Measurements from ENCODE around the gene WDR18.
"Not testable (repeated sequence)": the region's sequence is repeated elsewhere in the genome, so short reads cannot be mapped to it uniquely, and the experiment has no call there.

The WDR18 gene

GRCh38 chr19:1019980-1020867 lies 36.1 kb downstream of the WDR18 start:
- DNase-seq (ENCODE audit: low spot score), result no peak

GRCh38 chr19:1020868-1021425 lies 36.8 kb downstream of the WDR18 start, which contains the start of gene TMEM259:
TSS of gene TMEM259 (minus strand) at chr19:1021123. CDS start at chr19:1020996, 127 bp downstream.
- peak; percentile 94 for DNase-seq (ENCODE audit: low spot score)

DNA sequence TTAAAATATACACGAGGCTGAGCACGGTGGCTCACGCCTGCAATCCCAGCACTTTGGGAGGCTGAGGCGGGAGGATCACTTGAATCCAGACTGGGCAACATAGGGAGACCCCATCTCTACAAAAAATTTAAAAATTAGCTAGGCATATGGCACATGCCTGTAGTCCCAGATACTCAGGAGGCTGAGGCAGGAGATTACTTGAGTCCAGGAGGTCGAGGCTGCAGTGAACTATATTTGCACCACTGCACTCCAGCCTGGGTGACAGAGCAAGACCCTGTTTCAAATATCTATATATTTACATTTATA lies 39.7 kb downstream of the WDR18 start:
- not testable (repeated sequence) for DNase-seq (ENCODE audit: low spot score)

- not testable (repeated sequence) for DNase-seq (ENCODE audit: low spot score)
Observed at GRCh38 chr19:1025080-1025479, 40.9 kb downstream of the WDR18 start.

DNA sequence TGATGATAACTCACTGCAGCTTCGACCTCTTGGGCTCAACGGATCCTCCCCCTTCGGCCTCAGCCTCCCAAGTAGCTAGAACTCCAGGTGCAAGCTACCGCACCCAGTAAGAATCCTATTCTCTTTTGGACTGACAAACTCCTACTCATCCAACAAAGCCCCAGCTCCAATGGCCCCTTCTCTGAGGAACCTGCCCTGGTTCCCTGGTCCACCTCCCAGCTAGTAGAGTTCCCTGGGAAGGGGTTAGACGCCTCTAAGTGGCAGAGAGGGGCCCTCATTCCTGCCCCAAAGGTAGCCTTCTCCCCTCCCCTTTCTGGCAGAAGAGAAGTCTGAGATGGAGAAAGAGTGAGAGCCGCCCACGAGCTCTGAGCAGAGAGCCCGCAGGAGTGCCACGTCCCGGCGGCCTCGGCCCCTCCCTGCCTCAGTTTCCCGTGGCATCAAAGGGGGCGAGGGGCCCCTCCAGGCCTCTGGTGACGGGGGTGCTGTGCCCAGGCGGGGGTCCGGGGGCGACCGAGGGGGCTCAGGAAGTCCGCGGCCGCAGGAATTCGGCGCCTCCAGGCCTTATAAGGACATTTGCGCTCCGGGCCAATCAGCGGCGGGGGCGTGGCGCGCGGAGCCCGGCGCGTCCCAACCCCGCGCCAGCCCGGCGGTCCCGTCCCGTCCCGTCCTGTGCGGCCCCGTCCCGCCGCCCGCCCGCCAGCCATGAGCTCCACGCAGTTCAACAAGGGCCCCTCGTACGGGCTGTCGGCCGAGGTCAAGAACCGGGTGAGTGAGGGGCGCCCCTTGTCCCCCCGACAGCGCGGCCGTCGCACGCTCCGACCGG lies 42.0 kb downstream of the WDR18 start, which contains the start of gene CNN2:
Gene CNN2, plus strand, starts transcription at position 649 of the 823 bp plus-strand sequence. Its CDS starts 54 bp downstream, at position 703.
- DNase-seq (ENCODE audit: low spot score), result peak; percentile 72

DNA sequence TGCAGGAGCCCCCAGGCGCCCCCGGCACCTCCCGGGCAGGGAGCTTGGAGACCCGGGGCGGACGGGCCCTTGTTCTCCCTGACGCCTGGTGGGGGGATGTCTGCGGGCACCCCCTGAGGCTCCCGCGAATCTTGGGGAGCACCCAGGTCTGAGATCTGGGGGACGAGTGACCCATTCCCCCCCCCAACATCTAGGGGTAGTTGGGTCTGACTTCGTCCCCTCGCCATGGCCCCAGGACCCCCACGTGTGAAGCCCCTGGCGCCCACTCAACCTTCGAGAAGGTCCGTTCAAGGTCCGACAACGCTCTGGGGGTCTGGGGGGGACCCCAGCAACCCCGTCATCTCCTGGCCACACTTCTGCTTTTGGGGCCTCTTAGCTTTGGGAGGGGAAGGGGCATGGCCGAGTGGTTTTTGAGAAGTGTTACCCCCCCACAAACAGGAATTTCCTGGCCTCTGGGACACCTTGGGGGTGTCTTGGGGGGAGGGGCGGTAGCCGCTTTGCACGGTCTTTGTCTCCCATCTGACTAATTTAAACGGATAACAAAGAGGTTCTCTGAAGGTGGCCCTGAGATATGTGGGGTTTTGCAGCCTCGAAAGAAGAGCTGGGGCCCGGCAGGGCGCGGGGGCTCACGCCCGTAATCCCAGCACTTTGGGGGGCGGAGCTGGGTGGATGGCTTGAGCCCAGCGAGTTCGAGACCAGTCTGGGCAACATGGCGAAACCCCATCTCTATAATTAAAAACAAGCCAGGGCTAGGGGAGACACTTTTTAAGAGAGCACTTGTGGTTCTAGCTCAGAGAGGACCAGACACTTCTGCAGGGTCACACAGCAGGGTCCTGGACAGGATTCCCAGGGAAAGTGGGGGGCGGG lies 42.9 kb downstream of the WDR18 start:
- DNase-seq (ENCODE audit: low spot score), result no peak

DNA sequence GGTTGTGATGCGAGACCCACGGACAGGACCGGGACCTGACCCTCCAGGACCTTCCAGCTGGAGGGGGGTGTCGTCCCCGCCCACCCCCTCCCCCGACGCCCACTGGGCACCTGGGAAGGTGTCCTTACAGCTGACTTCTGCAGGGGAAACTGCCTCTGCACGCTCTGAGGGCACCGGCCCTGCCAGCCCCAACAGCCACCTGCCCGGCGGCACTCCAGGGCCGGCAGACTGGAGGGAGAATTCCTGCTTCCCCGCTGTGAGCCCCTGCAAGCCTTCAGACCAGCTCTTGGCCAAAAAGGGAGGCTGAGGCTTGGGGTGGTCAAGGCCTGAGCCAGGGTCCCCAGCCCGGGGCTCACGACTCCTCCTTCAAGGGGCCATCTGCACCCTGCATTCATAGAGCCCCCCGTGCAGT lies 43.5 kb downstream of the WDR18 start:
- no peak for DNase-seq (ENCODE audit: low spot score)

DNA sequence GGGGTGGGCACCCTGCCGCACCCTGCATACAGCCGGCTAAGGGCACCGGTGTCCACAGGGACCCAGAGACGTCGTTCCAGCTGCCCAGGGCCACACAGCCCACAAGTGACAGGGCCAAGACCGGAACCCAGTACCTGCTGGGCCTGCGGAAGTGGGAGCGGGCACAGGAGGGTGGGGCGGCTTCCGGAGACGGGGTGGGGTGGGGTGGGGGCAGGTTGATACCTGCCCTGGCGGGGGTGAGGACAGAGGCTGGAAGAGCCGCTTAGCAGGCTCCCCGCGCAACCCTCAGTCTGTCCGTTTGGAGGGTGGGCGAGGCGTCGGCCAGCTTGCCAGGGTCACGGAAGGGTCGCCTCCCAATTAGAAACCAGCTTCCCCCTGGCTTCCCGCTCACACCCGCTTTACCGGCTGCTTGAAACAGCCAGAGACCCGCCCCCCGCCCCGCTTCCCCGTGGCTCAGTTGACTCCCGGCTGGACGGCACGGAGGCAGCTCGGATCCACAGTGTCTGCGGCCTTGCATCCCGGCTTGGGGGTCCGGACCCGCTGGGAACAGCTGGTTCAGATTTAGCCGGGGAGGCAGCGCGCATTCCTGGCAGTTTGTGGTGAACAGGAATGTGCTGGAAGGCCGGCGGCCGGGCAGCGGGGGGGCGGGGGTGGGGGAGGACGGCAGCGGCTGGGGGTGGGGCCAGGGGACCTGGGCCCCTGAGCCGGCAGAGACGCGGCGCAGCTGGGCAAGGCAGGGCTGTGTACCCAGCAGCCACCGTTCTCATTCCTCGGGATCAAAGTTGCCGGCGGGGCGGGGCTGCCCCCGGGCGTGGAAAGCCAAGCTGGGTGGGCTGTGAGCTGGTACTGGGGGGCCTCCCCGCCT lies 44.1 kb downstream of the WDR18 start:
- no peak for DNase-seq (ENCODE audit: low spot score)

- DNase-seq (ENCODE audit: low spot score), result no peak
Observed at GRCh38 chr19:1032264-1032867, 48.2 kb downstream of the WDR18 start.

- DNase-seq (ENCODE audit: low spot score), result no peak
Observed at GRCh38 chr19:1035998-1036621, 52.0 kb downstream of the WDR18 start.

GRCh38 chr19:1037621-1038064 lies 53.5 kb downstream of the WDR18 start:
- DNase-seq (ENCODE audit: low spot score), result no peak

DNA sequence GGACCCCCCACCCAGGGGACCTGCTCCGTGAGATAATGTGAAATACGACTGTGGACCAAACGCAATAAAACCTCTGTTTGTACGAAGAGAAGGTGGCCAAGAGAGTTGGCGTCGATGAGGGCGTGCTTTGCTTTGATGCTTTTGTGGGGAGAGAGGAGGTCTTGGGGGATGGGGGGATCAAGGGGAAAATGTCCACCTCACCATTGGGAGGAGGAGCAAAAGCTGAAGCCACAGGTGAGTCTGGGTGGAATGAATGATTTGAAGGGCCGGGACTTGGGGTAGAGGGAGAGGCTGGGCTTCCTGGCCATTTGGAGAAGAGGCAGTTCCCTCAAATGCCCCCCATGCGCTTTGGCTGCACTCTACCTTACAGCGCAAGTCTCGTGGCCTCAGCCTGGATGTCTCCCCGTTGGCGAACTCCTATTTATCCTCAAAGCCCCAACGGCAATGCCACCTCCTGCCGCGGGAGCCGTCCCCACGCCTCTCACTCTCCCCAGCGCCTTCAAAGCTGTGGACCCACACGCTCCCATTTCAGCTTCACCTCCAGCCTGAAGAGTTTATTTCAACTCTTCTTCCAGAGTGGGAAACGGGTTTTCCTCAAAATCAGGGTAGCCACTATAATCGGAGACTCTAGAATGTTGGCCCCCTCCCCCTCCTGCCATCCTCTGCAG lies 55.0 kb downstream of the WDR18 start:
- no peak for DNase-seq (ENCODE audit: low spot score)

GRCh38 chr19:1039646-1040475 lies 55.7 kb downstream of the WDR18 start, which contains the start of gene ABCA7:
TSS of gene ABCA7 (plus strand) at chr19:1040107. CDS start at chr19:1041362, 1,255 bp downstream.
- peak; percentile 94 for DNase-seq (ENCODE audit: low spot score)

GRCh38 chr19:1040476-1041271 lies 56.5 kb downstream of the WDR18 start:
- peak; percentile 84 for DNase-seq (ENCODE audit: low spot score)

GRCh38 chr19:1041272-1041834 lies 57.2 kb downstream of the WDR18 start:
- no peak for DNase-seq (ENCODE audit: low spot score)

DNA sequence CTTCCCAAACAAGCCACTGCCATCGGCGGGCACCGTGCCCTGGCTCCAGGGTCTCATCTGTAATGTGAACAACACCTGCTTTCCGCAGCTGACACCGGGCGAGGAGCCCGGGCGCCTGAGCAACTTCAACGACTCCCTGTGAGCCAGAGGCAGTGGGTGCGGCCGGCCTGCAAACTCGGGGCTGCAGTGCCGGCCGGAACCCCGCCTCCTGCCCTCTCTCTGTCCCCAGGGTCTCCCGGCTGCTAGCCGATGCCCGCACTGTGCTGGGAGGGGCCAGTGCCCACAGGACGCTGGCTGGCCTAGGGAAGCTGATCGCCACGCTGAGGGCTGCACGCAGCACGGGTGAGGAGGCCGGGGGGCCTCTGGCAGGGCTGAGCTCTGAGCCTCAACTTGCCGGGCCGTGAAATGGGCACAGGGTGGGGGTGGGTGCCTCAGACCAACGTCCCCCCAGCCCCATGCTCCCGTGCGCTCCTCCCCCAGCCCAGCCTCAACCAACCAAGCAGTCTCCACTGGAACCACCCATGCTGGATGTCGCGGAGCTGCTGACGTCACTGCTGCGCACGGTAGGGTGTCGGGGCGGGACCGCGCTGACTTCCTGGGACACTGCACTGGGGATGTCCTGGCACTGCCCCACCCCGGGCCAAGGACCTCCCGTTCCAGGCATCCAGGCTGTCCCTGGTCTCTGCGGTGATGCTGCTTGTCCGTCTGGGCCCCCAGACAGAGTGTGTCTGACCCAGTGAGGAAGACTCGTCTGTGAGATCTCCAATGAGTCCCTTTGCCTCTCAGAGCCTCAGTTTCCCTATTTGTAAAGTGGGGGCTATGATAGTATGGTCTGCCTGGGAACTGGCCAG lies 57.9 kb downstream of the WDR18 start:
- no peak for DNase-seq (ENCODE audit: low spot score)
